Measurements from ENCODE around the gene OR6Y1.

OR6Y1 gene, protein sequence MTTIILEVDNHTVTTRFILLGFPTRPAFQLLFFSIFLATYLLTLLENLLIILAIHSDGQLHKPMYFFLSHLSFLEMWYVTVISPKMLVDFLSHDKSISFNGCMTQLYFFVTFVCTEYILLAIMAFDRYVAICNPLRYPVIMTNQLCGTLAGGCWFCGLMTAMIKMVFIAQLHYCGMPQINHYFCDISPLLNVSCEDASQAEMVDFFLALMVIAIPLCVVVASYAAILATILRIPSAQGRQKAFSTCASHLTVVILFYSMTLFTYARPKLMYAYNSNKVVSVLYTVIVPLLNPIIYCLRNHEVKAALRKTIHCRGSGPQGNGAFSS

DNA sequence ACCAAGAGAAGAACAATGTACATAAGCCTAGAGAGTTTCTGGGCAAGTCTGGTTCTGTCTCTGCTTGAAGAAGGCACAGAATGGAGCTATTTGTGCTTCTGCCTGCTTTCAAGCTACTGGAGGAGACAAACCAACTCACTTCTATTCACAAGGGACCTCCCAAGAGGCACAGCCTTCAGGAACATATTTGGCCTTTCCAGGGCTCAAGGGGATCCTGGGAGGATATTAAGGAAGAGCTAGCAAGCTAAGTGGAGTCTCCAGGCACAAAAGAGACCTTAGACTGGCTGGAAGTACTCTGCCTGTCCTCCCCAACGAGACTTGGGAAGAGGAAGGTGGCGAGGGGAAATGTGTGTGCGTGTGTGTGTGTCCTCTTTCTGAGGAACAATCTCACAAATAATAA, at the start of gene OR6Y1:
OR6Y1 (minus strand) TSS at position 54 of the 400 bp plus-strand sequence. CDS start 6,300 bp downstream, outside the sequence.
- no peak for DNase-seq (ENCODE audit: low read depth, low spot score)

DNA sequence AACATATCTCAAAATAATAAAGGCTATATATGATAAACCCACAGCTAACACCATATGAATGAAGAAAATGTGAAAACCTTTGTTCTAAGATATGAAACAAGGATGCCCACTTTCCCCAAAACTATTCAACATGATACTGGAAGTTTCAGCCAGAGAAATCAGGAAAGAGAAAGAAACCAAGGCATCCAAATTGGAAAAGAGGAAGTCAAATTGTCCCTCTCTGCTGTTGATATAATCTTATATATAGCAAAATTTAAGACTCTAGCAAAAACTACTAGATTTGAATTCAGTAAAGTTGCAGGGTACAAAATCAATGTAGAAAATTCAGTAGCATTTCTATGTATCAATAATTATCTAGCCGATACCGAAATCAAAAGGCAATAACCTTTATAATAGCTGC, 46.5 kb upstream of the OR6Y1 start:
- no peak for DNase-seq (ENCODE audit: low read depth, low spot score)

DNA sequence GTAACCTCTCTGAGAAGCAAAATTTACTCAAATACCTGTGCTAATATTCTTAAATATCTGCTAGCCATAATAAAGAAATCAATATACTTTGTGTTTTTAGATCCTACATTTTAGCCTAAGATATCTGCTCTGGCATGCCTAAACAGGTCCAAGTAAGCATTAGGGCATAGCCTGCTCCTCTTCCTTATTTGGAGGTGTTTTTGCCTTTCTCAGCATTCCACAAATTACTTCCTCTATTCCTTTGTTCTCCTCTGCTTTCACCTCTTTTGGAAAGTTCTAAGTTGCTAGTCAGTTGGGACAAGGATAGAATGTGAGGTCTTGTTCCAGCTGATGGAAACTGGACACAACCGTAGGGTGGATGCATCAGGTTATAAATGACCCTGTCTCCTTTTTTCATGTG, 32.7 kb upstream of the OR6Y1 start:
- DNase-seq (ENCODE audit: low read depth, low spot score), result no peak

DNA sequence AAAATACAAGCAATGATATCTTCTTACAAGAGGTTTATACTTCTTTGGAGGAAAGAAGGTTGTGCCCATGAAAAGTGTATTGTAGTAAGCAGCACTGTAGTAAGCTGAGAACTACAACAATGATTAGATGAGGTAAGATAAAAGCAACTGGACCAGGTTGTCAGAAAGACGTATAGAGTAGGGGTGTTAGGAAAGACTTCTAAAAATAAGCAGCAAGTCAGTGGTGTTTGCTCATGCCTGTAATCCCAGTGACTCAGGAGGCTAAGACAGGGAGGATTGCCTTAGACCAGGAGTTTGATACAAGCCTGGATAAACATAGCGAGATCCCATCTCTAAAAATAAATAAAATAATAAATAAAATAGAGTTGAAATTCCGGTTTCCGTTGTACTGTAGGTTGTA, 29.8 kb upstream of the OR6Y1 start:
- no peak for DNase-seq (ENCODE audit: low read depth, low spot score)

DNA sequence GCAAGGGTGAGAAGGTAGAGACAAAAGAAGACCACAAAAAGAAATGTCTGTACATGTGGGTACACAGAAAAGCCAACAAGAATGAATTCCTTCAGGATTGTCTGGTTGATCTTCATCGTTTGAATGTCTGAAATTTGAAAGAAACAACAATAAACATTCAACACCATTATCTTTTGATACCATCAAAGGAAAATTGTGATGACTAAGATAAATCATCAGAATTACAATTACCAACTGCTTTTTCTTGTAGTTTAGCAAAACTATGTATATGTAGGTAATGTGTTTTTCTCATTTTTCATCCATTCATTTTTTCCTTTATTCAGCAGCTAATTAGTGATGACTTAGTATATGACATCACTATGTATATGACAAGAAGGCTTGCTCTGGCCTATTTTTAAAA, 25.5 kb upstream of the OR6Y1 start, which contains the start of gene OR10X1:
OR10X1 (minus strand) TSS at position 167 of the 400 bp plus-strand sequence; CDS start at position 167, 0 bp downstream.
- no peak for DNase-seq (ENCODE audit: low read depth, low spot score)

DNA sequence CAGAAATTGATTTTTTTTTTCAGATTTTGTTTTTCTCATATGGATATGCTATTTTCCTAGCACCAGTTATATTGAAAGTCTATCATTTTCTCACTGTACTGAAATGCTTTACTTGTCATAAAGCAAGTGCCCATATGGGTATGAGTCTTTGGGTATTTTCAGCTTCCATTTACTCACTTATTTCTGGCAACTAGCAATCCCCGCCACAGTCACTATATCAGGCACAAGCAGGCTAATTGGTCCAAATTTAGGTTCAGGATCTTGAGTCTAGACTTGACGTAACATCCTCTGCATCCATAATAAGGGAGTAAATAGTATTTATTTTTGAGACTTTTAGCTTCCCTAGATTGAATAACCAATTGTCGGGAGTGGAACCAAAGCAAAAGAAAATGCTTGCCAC, 23.4 kb upstream of the OR6Y1 start:
- no peak for DNase-seq (ENCODE audit: low read depth, low spot score)

DNA sequence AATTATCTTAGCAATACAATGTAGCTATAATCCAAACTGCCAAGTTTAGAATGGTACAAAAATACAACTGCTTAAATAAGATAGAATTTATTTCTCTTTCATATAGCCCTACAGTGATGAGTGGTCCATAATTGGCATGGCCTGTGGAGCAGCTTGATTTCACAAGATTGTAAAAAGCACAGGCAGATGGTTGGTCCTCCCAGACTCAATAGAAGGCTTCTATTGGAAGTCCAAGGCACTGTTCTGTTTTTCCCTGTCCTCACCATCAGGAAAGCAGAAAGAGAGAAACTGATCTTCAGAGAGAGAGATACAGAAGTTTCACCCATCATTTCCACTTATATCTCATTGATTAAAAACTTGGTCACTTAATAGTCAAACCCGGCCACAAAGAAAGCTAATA, 18.0 kb upstream of the OR6Y1 start:
- no peak for DNase-seq (ENCODE audit: low read depth, low spot score)

DNA sequence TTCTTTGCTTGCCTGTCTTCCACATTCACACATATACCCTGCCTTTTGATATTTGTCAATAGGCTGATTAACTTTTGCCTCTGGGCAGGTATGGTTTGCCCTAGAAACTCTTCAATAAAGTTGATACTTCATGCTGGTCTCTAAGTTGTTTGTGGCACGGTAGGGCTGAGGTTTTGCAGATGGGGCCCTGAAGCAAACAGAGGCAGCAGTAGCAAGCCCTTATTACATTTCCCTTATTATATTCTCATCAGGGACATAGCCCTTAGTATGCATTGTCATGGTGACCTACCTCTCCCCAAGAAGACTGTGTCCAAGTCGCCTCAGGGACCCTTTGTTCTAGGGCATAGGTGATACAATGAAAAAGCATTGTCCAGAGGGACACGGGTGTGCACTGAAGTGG, 16.3 kb upstream of the OR6Y1 start, which contains the start of gene OR6P1:
OR6P1 (minus strand) TSS at position 101 of the 400 bp plus-strand sequence. CDS start 6,976 bp downstream, outside the sequence.
- no peak for DNase-seq (ENCODE audit: low read depth, low spot score)

DNA sequence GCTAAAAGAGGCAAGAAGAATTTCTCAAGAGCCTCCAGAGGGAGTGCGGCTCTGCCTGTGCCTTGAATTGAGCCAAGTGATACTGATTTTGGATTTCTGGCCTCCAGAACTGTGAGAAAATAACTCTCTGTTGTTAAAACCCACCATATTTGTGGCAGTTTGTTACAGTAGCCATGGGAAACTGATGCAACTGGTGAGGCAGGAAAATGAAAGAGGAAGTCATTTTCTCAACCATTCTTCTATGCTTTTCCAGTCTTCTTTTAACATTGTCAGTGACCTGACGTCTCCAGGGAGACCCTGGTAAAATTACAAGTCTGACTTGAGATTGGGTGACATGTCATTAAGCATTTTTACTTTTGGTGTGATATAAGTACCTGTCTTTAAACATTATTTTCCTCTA, 10.4 kb upstream of the OR6Y1 start:
- no peak for DNase-seq (ENCODE audit: low read depth, low spot score)

DNA sequence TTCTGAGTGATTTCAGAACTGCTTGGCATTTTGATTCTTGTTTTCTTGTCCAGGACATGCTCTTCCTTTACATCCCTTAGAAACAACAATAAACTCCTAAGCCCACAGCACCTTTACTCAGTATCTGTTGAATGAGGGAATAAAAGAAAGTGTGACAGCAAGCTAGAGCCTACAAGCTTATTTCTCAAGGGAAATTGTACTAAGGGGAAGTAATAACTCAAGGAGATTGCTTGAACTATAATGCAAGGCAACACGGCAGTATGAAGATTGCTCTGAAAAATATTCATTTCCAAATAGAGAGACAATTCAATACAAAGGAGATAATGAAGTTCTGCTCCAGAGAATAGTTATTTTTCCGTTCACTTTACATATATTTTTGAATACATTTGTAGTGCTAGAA, 9.6 kb upstream of the OR6Y1 start:
- no peak for DNase-seq (ENCODE audit: low read depth, low spot score)

DNA sequence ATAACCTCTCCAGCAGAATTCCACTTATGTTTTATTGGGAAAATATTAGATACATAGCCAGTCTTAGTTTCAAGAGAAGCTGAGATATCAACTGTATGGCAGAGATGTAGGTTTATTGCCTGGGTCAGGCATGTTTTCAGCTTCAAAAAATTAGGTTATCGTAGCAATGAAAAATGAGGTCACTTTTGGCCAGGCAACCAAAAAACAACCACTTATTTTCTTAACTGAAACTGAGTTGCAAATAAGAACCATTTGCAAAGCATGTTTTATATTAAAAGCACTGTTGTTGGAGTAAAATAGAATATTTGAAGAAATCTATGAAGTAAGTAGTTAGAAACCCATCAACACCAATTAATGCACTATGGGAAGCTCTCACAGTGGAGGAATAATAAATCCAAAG, 5.5 kb upstream of the OR6Y1 start:
- DNase-seq (ENCODE audit: low read depth, low spot score), result no peak

DNA sequence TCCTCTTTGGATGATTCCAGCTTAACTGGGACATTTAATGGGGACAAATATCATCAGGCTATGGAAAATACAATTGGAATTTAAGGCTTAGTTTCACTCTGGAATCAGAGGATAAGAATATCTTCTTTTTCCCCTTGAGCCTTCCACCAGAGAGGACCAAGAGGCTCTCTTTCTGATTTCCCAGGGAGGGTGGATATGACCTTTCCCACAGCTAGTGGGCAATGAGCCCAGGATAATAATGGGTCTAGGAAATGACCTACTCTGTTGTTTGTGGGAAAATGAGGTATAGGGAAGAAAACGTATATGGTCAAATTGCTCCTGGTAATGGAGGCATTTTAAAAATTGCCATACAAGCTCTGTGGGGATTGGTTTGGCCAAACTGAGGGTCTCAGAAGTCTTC, 1.9 kb downstream of the OR6Y1 start:
- DNase-seq (ENCODE audit: low read depth, low spot score), result no peak

DNA sequence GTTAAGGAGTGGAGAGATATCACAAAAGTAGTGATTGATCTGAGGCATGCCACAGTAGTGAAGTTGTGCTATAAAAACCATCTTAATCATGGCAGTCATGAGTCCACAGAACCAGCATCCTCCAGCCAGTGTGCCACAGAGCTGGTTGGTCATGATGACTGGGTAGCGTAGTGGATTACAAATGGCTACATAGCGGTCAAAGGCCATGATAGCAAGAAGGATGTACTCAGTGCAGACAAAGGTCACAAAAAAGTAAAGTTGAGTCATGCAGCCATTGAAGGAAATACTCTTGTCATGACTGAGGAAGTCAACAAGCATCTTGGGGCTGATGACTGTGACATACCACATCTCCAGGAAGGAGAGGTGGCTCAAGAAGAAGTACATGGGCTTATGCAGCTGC, 6.7 kb downstream of the OR6Y1 start:
- DNase-seq (ENCODE audit: low read depth, low spot score), result no peak

DNA sequence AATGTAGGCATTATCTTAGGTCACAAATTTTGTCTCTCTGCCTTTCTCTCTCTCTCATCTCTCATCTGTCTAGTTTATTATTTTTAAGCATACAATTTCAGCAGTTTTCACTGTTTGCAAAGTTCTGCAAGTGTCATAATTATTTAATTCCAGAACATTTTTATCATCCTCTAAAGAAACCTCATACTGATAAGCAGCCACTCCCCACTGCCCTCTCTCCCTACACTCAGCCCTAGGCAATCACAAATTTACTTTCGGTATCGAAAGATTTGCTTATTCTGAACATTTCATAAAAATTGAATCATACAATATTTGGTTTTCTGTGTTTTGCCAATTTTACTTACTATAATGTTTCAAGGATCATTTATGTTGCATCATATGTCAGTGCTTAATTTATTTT, 16.6 kb downstream of the OR6Y1 start:
- no peak for DNase-seq (ENCODE audit: low read depth, low spot score)

DNA sequence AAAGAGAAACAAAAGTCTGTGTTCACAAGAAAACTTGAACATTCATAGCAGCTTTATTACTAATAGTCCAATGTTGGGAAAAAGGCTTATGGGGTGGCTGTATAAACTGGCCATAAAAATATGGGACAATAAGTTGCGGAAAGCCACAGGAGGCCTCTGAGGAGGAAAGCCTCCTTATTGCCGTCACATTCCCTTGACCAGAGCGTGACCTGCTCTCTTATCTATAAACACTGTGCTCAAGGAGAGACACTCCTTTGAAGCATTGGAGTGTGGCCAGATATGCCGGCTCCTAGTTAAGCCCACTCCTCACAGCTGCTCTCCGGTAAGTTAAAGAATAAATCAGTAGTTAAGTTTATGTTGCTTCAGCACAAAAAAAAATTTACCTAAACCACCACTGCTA, 19.7 kb downstream of the OR6Y1 start:
- DNase-seq (ENCODE audit: low read depth, low spot score), result no peak

DNA sequence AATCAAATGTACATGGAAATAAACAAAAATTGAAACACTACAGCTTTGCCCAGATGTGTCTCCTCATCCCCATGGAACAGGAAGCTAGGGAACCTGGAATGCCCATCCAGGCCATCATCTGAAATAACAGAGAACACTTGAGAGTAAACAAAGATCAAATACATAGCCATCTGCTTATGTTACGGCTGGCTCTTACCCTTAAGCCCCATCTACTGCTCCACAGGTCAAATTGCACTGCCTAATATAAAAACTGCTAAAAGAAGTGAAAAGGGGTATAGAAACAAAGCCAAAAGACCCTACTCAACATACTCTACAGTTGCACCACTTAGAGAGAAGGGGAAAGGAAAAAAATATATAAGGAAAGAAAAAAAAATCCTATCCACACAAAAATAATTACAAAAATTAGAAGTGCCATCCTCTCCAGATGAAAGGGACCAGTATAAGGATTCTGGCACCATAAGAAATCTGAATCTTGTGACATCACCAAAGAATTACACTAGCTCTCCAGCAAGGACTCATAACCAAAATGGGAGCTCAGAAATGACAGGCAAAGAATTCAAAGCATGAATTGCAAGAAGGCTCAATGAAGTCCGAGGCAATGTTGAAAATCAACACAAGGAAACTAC, 26.9 kb downstream of the OR6Y1 start:
- no peak for DNase-seq (ENCODE audit: low read depth, low spot score)

DNA sequence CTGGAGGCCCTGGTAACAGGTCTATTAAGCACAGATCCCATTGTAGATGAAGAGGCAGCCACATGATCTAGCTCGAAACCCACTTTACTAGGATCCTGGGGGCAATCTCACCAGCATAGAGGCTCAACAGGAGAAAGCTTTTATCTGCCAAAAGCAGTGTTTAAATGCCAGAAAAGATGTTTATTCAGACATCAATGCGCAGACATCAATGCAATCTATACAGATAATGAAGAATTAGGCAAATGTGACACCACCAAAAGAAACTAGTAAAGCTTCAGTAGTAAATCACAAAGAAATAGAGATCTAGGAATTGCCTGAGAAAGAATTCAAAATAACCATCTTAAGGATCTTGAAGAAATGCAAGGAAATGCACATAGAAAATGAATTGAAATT, 32.5 kb downstream of the OR6Y1 start:
- no peak for DNase-seq (ENCODE audit: low read depth, low spot score)

DNA sequence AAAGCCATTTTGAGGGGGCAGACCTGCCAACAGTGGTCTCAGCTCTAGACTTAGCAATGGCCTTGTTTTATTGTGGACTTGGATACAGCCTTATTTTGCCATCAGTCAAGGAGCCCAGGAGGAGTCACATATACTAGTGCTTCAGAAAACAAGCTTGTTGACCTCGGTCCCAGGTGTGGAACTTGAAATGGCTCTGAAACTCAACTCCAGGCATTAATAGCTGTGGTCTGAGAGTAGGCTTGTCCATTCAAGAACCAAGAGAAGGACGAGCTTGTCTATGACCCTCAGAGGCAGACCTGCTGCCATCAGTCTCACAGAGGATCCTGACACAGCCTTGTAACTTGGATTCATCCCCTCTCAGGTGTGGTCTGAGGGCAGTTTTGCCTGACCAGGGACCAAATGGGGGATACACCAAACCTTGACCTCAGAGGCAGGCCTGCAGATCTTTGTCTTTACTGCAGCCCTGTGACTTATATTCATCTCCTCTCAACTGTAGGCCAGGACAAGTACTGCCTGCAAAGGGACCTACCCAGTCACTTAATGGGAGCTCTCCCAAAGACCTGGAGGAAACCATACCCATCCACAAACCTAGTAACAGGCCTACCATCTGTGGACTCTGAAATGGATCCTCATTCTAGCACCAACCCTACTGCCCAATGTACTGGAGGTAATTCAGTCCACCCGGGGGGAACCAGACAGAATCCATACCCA, 33.1 kb downstream of the OR6Y1 start:
- DNase-seq (ENCODE audit: low read depth, low spot score), result no peak

DNA sequence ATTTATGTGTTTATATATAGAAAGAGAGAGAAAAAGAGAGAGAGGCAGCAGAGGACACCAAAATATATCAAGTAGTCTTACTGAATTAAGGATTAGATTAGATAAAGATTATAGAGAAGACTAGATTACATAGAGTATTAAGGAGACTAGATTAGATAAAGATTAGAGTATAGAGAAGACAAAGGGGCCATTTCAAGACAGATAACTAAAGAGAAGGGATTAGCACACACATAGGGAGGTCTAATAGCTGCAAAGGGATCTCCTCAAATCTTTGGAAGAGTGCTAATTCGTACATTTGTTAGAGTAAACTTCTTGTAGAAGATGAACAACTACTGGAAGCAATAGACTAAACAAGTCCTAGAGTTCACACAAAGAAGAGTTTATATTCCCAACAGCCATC, 34.2 kb downstream of the OR6Y1 start:
- no peak for DNase-seq (ENCODE audit: low read depth, low spot score)

DNA sequence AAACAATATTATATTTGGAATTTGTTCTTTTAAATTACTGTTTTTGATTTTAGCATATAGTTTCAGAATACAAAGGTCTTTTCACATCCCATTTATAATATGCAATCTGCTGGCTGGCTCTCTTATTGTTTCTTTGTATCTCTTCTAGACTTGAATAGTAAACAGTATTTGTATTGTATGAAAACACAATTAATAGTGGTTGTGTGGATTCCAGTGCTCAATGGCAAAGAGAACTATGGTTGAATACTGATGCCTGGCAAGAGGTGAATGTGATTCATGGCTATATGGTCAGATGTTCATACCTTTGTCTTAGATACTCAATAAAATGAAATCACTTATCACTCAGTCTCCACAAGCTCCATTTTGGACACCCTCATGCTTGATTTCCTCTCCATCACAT, 37.2 kb downstream of the OR6Y1 start:
- DNase-seq (ENCODE audit: low read depth, low spot score), result no peak

DNA sequence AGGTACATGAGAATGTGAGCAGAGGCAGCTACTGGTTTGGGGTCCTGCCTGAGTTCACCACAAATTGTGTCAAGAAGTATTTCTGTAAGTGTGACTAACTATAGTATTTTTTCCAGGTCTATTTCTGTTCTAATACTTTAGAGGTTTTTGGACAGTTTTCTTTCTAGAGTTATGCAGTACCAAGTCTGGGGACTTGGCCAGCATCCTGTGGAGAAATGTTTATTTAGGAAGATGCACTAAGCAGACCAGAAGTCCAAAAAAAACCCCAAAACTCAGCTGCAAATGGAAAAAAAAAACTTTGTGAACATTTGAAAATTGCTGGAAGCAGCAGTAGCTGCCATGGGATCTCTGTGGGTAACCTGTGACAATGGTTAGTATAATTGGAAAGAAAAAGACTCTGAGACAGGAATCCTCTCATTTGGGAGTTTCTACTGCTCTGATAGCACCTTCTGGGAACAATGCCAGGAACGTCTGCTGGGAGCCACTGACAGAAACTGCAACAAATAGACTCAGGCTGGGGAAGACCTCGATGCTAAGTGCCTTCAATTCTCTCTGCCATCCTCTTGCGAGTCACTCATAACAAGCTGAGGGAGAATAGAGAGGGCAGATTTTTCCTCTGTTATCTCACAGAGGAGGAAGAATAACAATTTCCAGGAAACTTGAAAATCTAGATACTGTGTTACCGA, 44.6 kb downstream of the OR6Y1 start:
- DNase-seq (ENCODE audit: low read depth, low spot score), result no peak

DNA sequence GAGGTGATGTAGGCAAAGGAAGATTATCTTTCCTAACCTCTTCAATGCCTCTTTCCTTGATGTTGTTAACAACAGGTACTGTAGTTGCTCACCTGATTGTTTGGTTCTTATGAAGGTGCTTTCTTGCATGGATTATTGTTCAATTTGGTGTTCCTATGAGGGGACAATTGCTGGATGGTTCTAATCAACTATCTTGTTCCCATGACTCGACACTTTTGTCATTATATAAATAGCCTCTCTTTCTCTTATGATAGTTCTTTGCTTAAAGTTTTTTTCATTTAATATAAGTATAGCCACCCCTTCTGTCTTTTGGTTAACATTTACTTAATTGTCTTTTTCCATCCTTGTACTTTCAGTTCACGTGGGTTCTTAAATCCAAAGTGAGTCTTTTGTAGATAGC, 46.7 kb downstream of the OR6Y1 start:
- DNase-seq (ENCODE audit: low read depth, low spot score), result no peak
